Kidney epithelial cell (primary cell): ENCODE data around the gene CBFA2T2. TPM values are rescaled to one million over a fixed set of nuclear protein-coding genes. Genes with fewer than 3 reads are reported as not detected.
A peak's percentile ranks its signal among the peaks of the same experiment; 100 is the strongest.
"Not testable (repeated sequence)": the region's sequence is repeated elsewhere in the genome, so short reads cannot be mapped to it uniquely, and the experiment has no call there.

Source experiments
- DNase-seq: peaks from one replicate; pipeline ENCODE4 v3.0.0-alpha.2; 2010; ENCODE audit warnings: low read depth
- H3K27me3 ChIP-seq: 2 replicates; pipeline ENCODE4 v1.6.0; 2011; ENCODE audit warnings: low read length; ENCODE audit not compliant: control insufficient read depth, insufficient read depth
- H3K36me3 ChIP-seq: 2 replicates; pipeline ENCODE4 v1.5.1; 2011; ENCODE audit warnings: low read length; ENCODE audit not compliant: control insufficient read depth, insufficient read depth
- H3K4me3 ChIP-seq: 2 replicates; pipeline ENCODE4 v1.5.1; 2011; ENCODE audit warnings: low read depth, mild to moderate bottlenecking, control low read depth, low read length
- total RNA-seq: library from RNA; depleted of rRNA; stranded (reverse); fragments of >200 nt; gene quantifications from 2 replicates; pipeline ENCODE4 v1.2.3, GENCODE V29; 2015
- TF ChIP-seq, protein P1 (sequence below): IDR thresholded peaks from 2 replicates; pipeline ENCODE4 v1.5.1; 2011; ENCODE audit warnings: mild to moderate bottlenecking, moderate library complexity, low read length, control low read depth, inconsistent platforms; ENCODE audit not compliant: insufficient read depth, poor library complexity, severe bottlenecking

The CBFA2T2 gene
- total RNA-seq, 1 donor from 2014 or later, result 13.4 TPM

DNA sequence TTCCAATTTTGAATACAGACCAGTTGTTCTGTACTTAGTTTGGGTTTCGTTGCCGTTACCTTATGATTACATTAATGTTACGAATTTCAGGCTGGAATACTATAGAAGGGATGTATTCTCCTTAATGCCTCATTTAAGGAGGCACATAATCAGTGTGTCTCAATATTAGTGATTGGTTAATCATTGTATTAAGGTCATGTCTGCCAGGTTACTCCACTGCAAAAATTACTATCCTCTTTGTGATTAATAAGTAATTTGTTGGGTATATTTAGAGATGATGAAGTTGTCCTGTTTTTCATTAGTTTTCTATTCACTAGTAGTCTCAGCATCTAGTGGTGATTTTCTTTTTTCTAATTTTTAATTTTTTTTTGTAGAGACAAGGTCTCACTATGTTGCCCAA is 66.3 kb downstream of the CBFA2T2 start:
- Histone ChIP-seq H3K27me3 (no peaks in the 10 kb centered on the region), H3K36me3 (no peaks in the 10 kb centered on the region), H3K4me3 (no peak overlapping the region)
- TF ChIP-seq, protein P1, sequence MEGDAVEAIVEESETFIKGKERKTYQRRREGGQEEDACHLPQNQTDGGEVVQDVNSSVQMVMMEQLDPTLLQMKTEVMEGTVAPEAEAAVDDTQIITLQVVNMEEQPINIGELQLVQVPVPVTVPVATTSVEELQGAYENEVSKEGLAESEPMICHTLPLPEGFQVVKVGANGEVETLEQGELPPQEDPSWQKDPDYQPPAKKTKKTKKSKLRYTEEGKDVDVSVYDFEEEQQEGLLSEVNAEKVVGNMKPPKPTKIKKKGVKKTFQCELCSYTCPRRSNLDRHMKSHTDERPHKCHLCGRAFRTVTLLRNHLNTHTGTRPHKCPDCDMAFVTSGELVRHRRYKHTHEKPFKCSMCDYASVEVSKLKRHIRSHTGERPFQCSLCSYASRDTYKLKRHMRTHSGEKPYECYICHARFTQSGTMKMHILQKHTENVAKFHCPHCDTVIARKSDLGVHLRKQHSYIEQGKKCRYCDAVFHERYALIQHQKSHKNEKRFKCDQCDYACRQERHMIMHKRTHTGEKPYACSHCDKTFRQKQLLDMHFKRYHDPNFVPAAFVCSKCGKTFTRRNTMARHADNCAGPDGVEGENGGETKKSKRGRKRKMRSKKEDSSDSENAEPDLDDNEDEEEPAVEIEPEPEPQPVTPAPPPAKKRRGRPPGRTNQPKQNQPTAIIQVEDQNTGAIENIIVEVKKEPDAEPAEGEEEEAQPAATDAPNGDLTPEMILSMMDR, result no peak
- no peak for DNase-seq

DNA sequence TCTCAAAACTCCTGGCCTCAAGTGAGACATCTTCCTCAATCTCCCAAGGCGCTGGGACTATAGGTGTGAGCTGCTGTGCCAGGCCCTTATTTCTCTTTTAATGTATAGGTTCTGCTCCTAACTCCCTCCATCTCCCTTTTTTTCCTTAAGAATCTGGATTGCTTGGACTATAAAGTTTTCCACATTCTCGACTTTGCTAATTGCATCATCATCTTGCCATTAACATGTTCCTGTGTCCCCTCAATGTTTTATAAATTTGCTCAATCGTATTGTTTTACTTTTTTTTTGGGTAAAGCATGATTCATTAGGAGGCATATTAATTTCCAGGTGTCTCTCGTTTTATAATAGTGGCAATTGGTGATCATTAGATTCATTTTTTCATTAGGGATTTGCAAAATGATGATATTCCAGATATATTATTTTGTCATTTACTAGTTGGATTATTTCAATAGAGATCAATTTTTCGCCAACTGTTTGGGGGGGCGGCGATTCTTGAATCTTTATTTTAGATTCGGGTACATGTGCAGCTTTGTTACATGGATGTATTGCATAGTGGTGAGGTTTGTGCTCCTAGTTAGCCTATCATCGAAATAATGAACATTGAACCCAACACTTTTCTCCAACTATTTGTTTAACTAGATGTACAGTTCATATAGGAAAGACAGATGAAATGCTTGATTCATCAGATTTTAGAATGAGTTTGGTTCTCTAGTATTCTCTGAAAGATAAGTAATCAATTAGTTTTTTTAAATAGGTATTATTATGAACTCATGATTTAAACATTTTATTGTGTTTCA is 68.7 kb downstream of the CBFA2T2 start:
- no peaks in the 10 kb centered on the region for H3K36me3 ChIP-seq
- TF ChIP-seq, protein P1, result no peak
- no peaks in the 10 kb centered on the region for H3K27me3 ChIP-seq
- no peak for DNase-seq
- no peak overlapping the region for H3K4me3 ChIP-seq

DNA sequence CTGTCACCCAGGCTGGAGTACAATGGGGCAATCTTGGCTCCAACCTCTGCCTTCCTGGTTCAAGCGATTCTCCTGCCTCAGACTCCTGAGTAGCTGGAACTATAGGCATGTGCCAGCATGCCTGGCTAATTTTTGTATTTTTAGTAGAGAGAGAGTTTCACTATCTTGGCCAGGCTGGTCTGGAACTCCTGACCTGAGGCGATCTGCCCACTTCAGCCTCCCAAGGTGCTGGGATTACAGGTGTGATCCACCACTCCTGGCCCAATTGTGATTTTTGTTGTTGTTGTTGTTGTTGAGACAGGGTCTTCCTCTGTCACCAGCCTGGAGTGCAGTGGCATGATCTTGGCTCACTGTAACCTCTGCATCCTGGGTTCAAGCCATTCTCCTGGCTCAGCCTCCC is 69.3 kb downstream of the CBFA2T2 start:
- no peak overlapping the region for H3K4me3 ChIP-seq
- TF ChIP-seq, protein P1, result no peak

DNA sequence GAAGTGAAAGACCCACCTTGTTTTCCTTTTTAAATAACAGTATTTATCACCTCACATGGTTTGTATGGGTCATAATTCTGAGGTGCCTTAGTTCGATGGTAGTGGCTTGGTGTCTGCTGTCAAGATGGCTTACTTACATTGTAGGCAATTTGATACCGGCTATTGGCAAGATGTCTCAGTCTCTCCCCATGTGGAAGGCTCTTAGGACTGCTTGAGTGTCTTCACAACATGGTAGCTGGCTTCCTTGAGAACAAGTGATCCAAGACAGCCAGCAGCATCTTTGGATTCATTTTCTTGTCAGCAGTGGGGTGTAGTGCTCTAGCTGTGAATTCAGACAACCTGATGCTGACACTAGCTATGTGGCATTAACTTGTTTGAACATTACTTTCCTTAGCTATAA is 70.1 kb downstream of the CBFA2T2 start:
- no peak for DNase-seq
- TF ChIP-seq, protein P1, result no peak
- no peaks in the 10 kb centered on the region for H3K36me3 ChIP-seq
- H3K4me3 ChIP-seq, result no peak overlapping the region
- H3K27me3 ChIP-seq, result no peaks in the 10 kb centered on the region

More for the DNA sequence above, 69.3 kb downstream of the CBFA2T2 start:
- Histone ChIP-seq H3K27me3 (no peaks in the 10 kb centered on the region), H3K36me3 (no peaks in the 10 kb centered on the region)
- no peak for DNase-seq

DNA sequence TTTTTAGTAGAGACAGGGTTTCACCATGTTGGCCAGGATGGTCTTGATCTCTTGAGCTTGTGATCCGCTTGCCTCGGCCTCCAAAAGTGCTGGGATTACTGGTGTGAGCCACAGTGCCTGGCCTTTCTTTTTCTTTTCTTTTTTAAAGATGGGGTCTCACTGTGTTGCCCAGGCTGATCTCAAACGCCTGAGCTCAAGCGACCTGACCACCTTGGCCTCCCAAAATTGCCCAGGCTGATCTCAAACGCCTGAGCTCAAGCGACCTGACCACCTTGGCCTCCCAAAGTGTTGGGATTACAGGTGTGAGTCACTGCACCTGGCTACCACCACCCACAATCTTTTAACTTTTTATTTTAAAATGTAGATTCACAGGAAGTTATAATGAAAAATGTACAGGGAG is 71.2 kb downstream of the CBFA2T2 start:
- H3K27me3 ChIP-seq, H3K4me3 ChIP-seq, H3K36me3 ChIP-seq, DNase-seq: not testable (repeated sequence)

DNA sequence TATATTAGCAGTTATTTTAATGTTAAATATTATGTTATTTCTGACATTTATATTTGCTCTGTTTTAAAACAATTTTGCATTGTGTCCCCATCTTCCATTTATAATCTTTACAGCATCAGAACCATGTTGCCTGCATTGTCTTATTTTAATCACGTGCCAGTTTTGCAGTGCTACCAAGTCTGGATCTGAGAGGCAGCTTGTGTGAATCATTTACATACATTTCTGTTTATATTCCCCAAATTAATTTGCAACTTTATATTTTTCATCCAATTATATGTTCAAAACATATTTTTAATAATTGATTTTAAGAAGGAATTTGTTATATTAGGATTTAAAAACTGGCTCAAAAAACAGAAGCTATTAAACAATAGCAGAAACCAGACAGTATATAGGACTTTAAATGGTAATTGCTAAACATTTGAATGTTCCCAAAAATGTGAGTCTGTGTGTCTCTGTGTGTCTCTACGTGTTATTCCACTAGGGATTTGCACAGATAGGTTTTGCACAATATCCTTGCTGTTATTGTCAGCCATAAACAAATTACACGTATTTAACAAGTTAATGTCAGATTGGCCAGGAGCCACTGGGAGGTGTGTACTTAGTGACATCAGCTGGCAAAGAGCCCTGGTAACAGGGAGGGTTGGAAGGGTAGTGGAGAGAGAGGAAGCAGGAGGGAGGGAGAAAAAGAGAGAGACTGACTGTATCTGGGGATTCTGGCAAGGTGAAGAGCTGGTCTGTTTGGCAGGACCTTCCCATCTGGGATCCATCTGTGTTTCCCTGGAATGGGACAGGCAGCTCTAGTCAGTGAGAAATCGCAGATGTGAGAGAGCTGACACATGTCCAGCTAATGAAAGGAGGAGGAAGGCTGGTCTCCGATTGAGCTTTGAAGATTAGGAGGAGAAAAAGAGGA is 72.1 kb downstream of the CBFA2T2 start:
- TF ChIP-seq, protein P1, result no peak
- Histone ChIP-seq H3K36me3 (no peaks in the 10 kb centered on the region), H3K27me3 (no peaks in the 10 kb centered on the region), H3K4me3 (no peak overlapping the region)
- DNase-seq, result peak; percentile 61
